ENCODE measurements around the gene EZH1. TPM values are rescaled to one million over a fixed set of nuclear protein-coding genes. Genes with fewer than 3 reads are reported as not detected.

EZH1 gene
- total RNA-seq, 1 experiment from 2014 or later: 45.5 TPM

GRCh38 chr17:42767512-42767911 lies 22.7 kb upstream of the EZH1 start:
- Mint-ChIP-seq H3K9me3 (ENCODE audit: low read depth, unreplicated experiment) (no peaks in the 10 kb centered on the region), H3K27me3 (ENCODE audit: unreplicated experiment) (peaks cover 56% of the 10 kb centered on the region), H3K4me3 (ENCODE audit: low read depth, unreplicated experiment) (no peak overlapping the region), H3K4me1 (ENCODE audit: low read depth, unreplicated experiment) (peaks cover 8% of the 10 kb centered on the region), H3K36me3 (ENCODE audit: insufficient read depth, unreplicated experiment) (no peaks in the 10 kb centered on the region), H3K27ac (ENCODE audit: unreplicated experiment) (no peak overlapping the region)
- CTCF ChIA-PET: interaction anchor here (0.7 kb wide), 1 partner anchor 189 kb away, joined by 3 read pairs; no protein-coding TSS in a partner anchor
- intact Hi-C loops (cut with micrococcal nuclease; ENCODE audit: unreplicated experiment): loop anchor here (10.0 kb wide), 2 partner anchors 63 to 93 kb away; partner anchors contain the start of gene PLEKHH3
- no peak for DNase-seq
- TF ChIP-seq CTCF (IDR thresholded peaks at IDR 0.05; ENCODE audit: unreplicated experiment): no peak
- no TSS peak for BruUV-seq (replicated peaks)

GRCh38 chr17:42766124-42766523 lies 21.3 kb upstream of the EZH1 start:
- CTCF ChIA-PET: interaction anchor here (0.7 kb wide), 1 partner anchor 1769 kb away, joined by 5 read pairs; no protein-coding TSS in a partner anchor
- Mint-ChIP-seq H3K4me1 (ENCODE audit: low read depth, unreplicated experiment) (no peaks in the 10 kb centered on the region), H3K9me3 (ENCODE audit: low read depth, unreplicated experiment) (no peaks in the 10 kb centered on the region), H3K36me3 (ENCODE audit: insufficient read depth, unreplicated experiment) (no peaks in the 10 kb centered on the region), H3K4me3 (ENCODE audit: low read depth, unreplicated experiment) (no peak overlapping the region), H3K27me3 (ENCODE audit: unreplicated experiment) (peaks cover 69% of the 10 kb centered on the region), H3K27ac (ENCODE audit: unreplicated experiment) (no peak overlapping the region)
- TF ChIP-seq CTCF (IDR thresholded peaks at IDR 0.05; ENCODE audit: unreplicated experiment): no peak
- BruUV-seq (replicated peaks): no TSS peak
- DNase-seq: no peak
- intact Hi-C loops (cut with micrococcal nuclease; ENCODE audit: unreplicated experiment): loop anchor here (10.0 kb wide), 2 partner anchors 61 to 91 kb away; partner anchors contain the start of gene PLEKHH3

DNA sequence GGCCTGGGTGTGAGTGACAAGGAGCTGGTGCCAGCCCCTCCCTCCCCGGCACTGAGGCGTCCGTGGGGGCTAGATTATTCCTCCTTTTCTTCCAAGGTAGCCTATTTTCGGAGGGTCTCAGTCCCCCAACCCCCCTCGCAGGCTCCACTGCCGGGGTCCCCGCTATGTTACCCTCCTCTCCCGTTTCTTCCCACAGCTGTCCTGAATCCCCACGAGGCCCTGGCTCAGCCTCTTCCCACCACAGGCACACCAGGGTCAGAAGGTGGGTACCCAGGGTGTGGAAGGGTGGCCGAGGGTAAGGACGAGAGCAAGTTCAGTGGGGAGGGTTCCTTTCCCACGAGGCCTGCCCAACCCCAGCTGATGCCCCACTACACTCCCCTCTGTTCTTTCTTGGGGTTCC lies 16.8 kb upstream of the EZH1 start:
- TF ChIP-seq CTCF (IDR thresholded peaks at IDR 0.05; ENCODE audit: unreplicated experiment): no peak
- intact Hi-C loops (cut with micrococcal nuclease; ENCODE audit: unreplicated experiment): loop anchor here (10.0 kb wide), 2 partner anchors 57 to 87 kb away; partner anchors contain the start of gene PLEKHH3
- CTCF ChIA-PET: interaction anchor here (1.2 to 3.7 kb wide), 3 partner anchors 12 to 184 kb away, joined by 3 to 19 read pairs (median 4); partner anchors contain the start of genes PSMC3IP and VPS25
- H3K36me3 Mint-ChIP-seq (ENCODE audit: insufficient read depth, unreplicated experiment): no peaks in the 10 kb centered on the region
- H3K4me1 Mint-ChIP-seq (ENCODE audit: low read depth, unreplicated experiment): peaks cover 12% of the 10 kb centered on the region
- BruUV-seq (replicated peaks): no TSS peak
- H3K4me3 Mint-ChIP-seq (ENCODE audit: low read depth, unreplicated experiment): peak overlapping the region; percentile 58
- H3K9me3 Mint-ChIP-seq (ENCODE audit: low read depth, unreplicated experiment): no peaks in the 10 kb centered on the region
- peaks cover 90% of the 10 kb centered on the region for H3K27me3 Mint-ChIP-seq (ENCODE audit: unreplicated experiment)
- H3K27ac Mint-ChIP-seq (ENCODE audit: unreplicated experiment): no peak overlapping the region
- no peak for DNase-seq

DNA sequence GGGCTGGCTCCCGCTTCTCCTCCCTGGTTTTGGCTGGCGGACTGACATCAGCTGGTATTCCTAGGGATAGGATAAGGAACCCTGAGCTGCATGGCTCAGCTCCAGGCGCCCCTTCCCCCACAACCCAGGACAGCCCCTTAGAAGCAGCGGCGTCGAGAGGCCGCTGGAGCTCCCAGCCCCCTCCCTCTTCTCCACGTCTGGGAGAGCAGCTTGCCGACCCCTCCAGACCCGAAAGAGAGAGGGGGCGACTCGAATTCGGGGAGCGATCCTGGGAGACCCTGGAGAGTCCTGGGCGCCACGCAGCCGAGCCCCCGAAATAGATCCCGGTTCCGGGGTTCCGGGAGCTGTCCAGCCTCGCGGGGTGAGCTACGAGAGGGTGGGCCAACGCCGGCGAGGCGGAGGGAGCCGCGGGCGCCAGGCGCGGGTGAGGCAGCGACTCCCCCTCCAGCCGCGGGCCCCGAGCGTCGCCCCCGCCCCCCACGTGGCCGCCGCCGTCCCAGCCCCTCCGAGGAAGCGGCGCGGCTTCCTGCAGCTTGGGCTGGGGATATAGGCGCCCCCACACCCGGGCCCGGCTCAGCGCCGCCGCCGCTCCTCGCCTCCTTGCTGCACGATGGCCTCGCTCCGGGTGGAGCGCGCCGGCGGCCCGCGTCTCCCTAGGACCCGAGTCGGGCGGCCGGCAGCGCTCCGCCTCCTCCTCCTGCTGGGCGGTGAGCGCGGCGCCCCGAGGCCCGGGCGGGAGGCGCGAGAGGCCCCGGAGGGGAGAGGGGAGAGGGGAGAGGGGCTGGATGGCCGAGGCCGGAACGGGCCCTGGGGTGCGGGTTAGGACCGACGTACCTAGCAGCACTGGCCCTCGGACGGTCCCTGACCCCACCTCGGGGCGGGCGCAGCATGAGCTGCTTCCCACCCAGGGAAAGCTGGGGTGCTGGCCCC lies 16.1 kb upstream of the EZH1 start, which contains the start of gene RAMP2:
Gene RAMP2, plus strand, starts transcription at position 576 of the 930 bp plus-strand sequence. Its CDS starts 35 bp downstream, at position 611.
- BruUV-seq (replicated peaks): no TSS peak
- H3K36me3 Mint-ChIP-seq (ENCODE audit: insufficient read depth, unreplicated experiment): no peaks in the 10 kb centered on the region
- intact Hi-C loops (cut with micrococcal nuclease; ENCODE audit: unreplicated experiment): loop anchor here (10.0 kb wide), 2 partner anchors 56 to 86 kb away; partner anchors contain the start of gene PLEKHH3
- no peaks in the 10 kb centered on the region for H3K9me3 Mint-ChIP-seq (ENCODE audit: low read depth, unreplicated experiment)
- H3K27ac Mint-ChIP-seq (ENCODE audit: unreplicated experiment): no peak within 1 kb of the TSS
- peaks cover 93% of the 10 kb centered on the region for H3K27me3 Mint-ChIP-seq (ENCODE audit: unreplicated experiment)
- DNase-seq: peak; percentile 36
- CTCF ChIA-PET: interaction anchor here (0.9 to 3.7 kb wide), 5 partner anchors 10 to 183 kb away, joined by 3 to 19 read pairs (median 4); partner anchors contain the start of genes PSMC3IP and VPS25
- H3K4me3 Mint-ChIP-seq (ENCODE audit: low read depth, unreplicated experiment): peak within 1 kb of the TSS; percentile 58
- no peak for TF ChIP-seq CTCF (IDR thresholded peaks at IDR 0.05; ENCODE audit: unreplicated experiment)
- H3K4me1 Mint-ChIP-seq (ENCODE audit: low read depth, unreplicated experiment): peaks cover 12% of the 10 kb centered on the region
